OCI-LY1 (cell line): ENCODE data around the gene VAV3.

ENCODE experiments used
- H2AFZ ChIP-seq: fragments of 200-600 bp; sonication (generic), shearing (Covaris generic); 2 replicates; pipeline ENCODE4 v1.6.0; 2014; ENCODE audit warnings: antibody characterized with exemption, mild to moderate bottlenecking, low read length
- H3F3A ChIP-seq: fragments of 200-600 bp; sonication (generic), shearing (Covaris generic); 2 replicates; pipeline ENCODE4 v1.6.0; 2014; ENCODE audit warnings: mild to moderate bottlenecking, antibody characterized with exemption, low read length, moderate library complexity; ENCODE audit not compliant: insufficient read depth
- H3K27ac ChIP-seq: fragments of 200-600 bp; sonication (generic); 2 replicates; pipeline ENCODE4 v1.5.1; 2014; ENCODE audit warnings: low read length, mixed run types, mild to moderate bottlenecking, low read depth; ENCODE audit not compliant: poor library complexity, severe bottlenecking
- H3K27me3 ChIP-seq: fragments of 200-600 bp; sonication (generic); 2 replicates; pipeline ENCODE4 v1.6.0; 2014; ENCODE audit warnings: antibody characterized with exemption, mild to moderate bottlenecking, low read length, moderate library complexity; ENCODE audit not compliant: insufficient read depth
- H3K36me3 ChIP-seq: fragments of 200-600 bp; sonication (generic); 2 replicates; pipeline ENCODE4 v1.6.1; 2014; ENCODE audit warnings: mild to moderate bottlenecking, antibody characterized with exemption, low read length, moderate library complexity, mixed read lengths; ENCODE audit not compliant: insufficient read depth
- H3K4me1 ChIP-seq: fragments of 200-600 bp; sonication (generic); 2 replicates; pipeline ENCODE4 v1.5.1; 2014; ENCODE audit warnings: mild to moderate bottlenecking, low read length, moderate library complexity; ENCODE audit not compliant: insufficient read depth, severe bottlenecking
- H3K4me2 ChIP-seq: fragments of 200-600 bp; sonication (generic), shearing (Covaris generic); 2 replicates; pipeline ENCODE4 v1.6.1; 2014; ENCODE audit warnings: low read length
- H3K4me3 ChIP-seq: fragments of 200-600 bp; sonication (generic); 2 replicates; pipeline ENCODE4 v1.5.1; 2014; ENCODE audit warnings: low read length, low read depth, mild to moderate bottlenecking, mixed read lengths; ENCODE audit not compliant: poor library complexity, severe bottlenecking
- H3K79me2 ChIP-seq: fragments of 200-600 bp; shearing (Covaris generic); 2 replicates; pipeline ENCODE4 v1.6.1; 2016; ENCODE audit warnings: mixed run types, low read length, mixed read lengths; ENCODE audit not compliant: insufficient read depth
- H3K9ac ChIP-seq: fragments of 200-600 bp; sonication (generic), shearing (Covaris generic); 2 replicates; pipeline ENCODE4 v1.6.1; 2014; ENCODE audit warnings: mild to moderate bottlenecking, low read length, mixed read lengths
- H3K9me2 ChIP-seq: fragments of 200-600 bp; sonication (generic), shearing (Covaris generic); 2 replicates; pipeline ENCODE4 v1.6.1; 2014; ENCODE audit warnings: low read depth, mild to moderate bottlenecking, low read length, mixed read lengths
- H3K9me3 ChIP-seq: fragments of 200-600 bp; shearing (Covaris generic); 2 replicates; pipeline ENCODE4 v1.6.1; 2014; ENCODE audit warnings: low read length, mixed read lengths
- H4K20me1 ChIP-seq: fragments of 200-600 bp; sonication (generic), shearing (Covaris generic); 2 replicates; pipeline ENCODE4 v1.6.0; 2016; ENCODE audit warnings: mild to moderate bottlenecking, low read length; ENCODE audit not compliant: insufficient read depth
- CTCF ChIP-seq: fragments of 200-600 bp; sonication (generic), shearing (Covaris generic); IDR thresholded peaks from 2 replicates; pipeline ENCODE4 v1.5.1; 2017; ENCODE audit warnings: mild to moderate bottlenecking, antibody characterized with exemption, low read length, moderate library complexity, mixed read lengths
- EZH2 ChIP-seq: fragments of 200-600 bp; sonication (generic), shearing (Covaris generic); IDR thresholded peaks from 2 replicates; pipeline ENCODE4 v1.8.0; 2017; ENCODE audit warnings: borderline replicate concordance, mixed run types, mild to moderate bottlenecking, antibody characterized with exemption, low read length, moderate library complexity, mixed read lengths

The VAV3 gene

GRCh38 chr1:107523061-107523460, 441.9 kb downstream of the VAV3 start:
- Histone ChIP-seq H3K4me1 (no peaks in the 10 kb centered on the region), H3K9ac (no peak overlapping the region), H3K4me2 (no peak overlapping the region), H3K27ac (no peak overlapping the region), H4K20me1 (no peaks in the 10 kb centered on the region), H2AFZ (no peak overlapping the region), H3K4me3 (no peak overlapping the region), H3K36me3 (no peaks in the 10 kb centered on the region), H3K79me2 (no peaks in the 10 kb centered on the region), H3K9me3 (no peaks in the 10 kb centered on the region), H3K27me3 (no peaks in the 10 kb centered on the region), H3F3A (no peaks in the 10 kb centered on the region), H3K9me2 (no peaks in the 10 kb centered on the region)
- TF ChIP-seq CTCF (no peak), EZH2 (no peak)
